MCF 10A (cell line): Measurements from ENCODE around the gene MTMR3. TPM values are rescaled to one million over a fixed set of nuclear protein-coding genes. Genes with fewer than 3 reads are reported as not detected.

Experiments
- BruUV-seq: library from RNA; stranded (reverse); fragments of 400-500 nt; replicated peaks from 2 replicates; lab custom pipeline; 2021; lab: Mats Ljungman, UMichigan
- CTCF ChIA-PET: fragments of 300-600 bp; sonication (Branson Sonifier 250); formaldehyde crosslinking; extraction: SDS; loops from one replicate; lab custom pipeline; 2021; ENCODE audit warnings: antibody characterized with exemption, inconsistent platforms; lab: Yijun Ruan, JAX
- POLR2A ChIA-PET: fragments of 300-600, 350-650 bp; sonication (Branson Sonifier 250); formaldehyde crosslinking; extraction: SDS; loops from one replicate; lab custom pipeline; 2020; ENCODE audit warnings: antibody characterized with exemption, inconsistent platforms; lab: Yijun Ruan, JAX
- DNase-seq: peaks from one replicate; pipeline ENCODE4 v3.0.0-alpha.2; 2018; ENCODE audit not compliant: unreplicated experiment
- H3K27ac Mint-ChIP-seq: one replicate; pipeline ENCODE4 v1.8.0; 2022; ENCODE audit warnings: mild to moderate bottlenecking, low read depth, mixed read lengths; ENCODE audit not compliant: unreplicated experiment
- H3K27me3 Mint-ChIP-seq: one replicate; pipeline ENCODE4 v1.8.0; 2022; ENCODE audit warnings: mixed read lengths; ENCODE audit not compliant: insufficient read depth, unreplicated experiment
- H3K36me3 Mint-ChIP-seq: one replicate; pipeline ENCODE4 v1.8.0; 2022; ENCODE audit warnings: mild to moderate bottlenecking, moderate library complexity, mixed read lengths; ENCODE audit not compliant: insufficient read depth, unreplicated experiment
- H3K4me1 Mint-ChIP-seq: one replicate; pipeline ENCODE4 v1.8.0; 2022; ENCODE audit warnings: mixed read lengths; ENCODE audit not compliant: insufficient read depth, unreplicated experiment
- H3K4me3 Mint-ChIP-seq: one replicate; pipeline ENCODE4 v1.8.0; 2022; ENCODE audit warnings: mild to moderate bottlenecking, moderate library complexity, mixed read lengths; ENCODE audit not compliant: unreplicated experiment
- H3K9me3 Mint-ChIP-seq: one replicate; pipeline ENCODE4 v1.8.0; 2022; ENCODE audit warnings: mixed read lengths; ENCODE audit not compliant: unreplicated experiment
- intact Hi-C: fragments of 100-400 bp; cut with micrococcal nuclease; formaldehyde crosslinking; loops from 2 replicates; pipeline ENCODE4 v1.14.1; 2022
- total RNA-seq: library from RNA; stranded (reverse); gene quantifications from 2 replicates; pipeline ENCODE4 v1.2.3, GENCODE V29; 2022
- TF ChIP-seq, protein P1 (sequence below): fragments of 200-600 bp; IDR thresholded peaks from one replicate; pipeline ENCODE4 v1.8.0; 2022; ENCODE audit warnings: antibody characterized with exemption, mild to moderate bottlenecking; ENCODE audit not compliant: unreplicated experiment

Gene MTMR3
- total RNA-seq, 1 experiment from 2014 or later, result 34.4 TPM

DNA sequence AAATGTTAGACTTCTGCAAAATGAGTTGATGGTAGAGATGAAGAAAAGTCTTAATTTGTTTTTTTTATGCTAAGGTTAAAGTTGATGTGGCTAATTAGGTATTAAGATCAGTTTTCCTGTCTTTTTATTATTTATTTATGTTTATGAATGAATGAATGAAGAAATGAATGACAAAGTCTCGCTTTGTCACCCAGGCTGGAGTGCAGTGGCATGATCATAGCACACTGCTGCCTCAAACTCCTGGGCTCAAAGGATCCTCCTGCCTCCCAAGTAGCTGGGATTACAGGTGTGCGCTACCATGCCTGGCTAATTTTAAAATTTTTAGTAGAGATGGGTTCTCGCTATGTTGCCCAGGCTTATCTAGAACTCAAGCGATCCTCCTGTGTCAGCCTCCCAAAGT is 29.2 kb downstream of the MTMR3 start:
- no TSS peak for BruUV-seq
- POLR2A ChIA-PET, result interaction anchor here (0.9 to 1.7 kb wide), 4 partner anchors 29 to 146 kb away, joined by 4 to 6 read pairs (median 4); partner anchors contain the start of genes MTMR3 and ZMAT5

GRCh38 chr22:29912605-29913398 is 29.8 kb downstream of the MTMR3 start:
- no peak overlapping the region for H3K4me3 Mint-ChIP-seq
- no peaks in the 10 kb centered on the region for H3K9me3 Mint-ChIP-seq
- BruUV-seq, result no TSS peak
- peaks cover 14% of the 10 kb centered on the region for H3K36me3 Mint-ChIP-seq
- intact Hi-C loops, result no loop called here
- no peaks in the 10 kb centered on the region for H3K27me3 Mint-ChIP-seq
- H3K4me1 Mint-ChIP-seq, result peaks cover 44% of the 10 kb centered on the region
- CTCF ChIA-PET, result interaction anchor here (0.7 kb wide), 1 partner anchor 45 kb away, joined by 4 read pairs; no protein-coding TSS in a partner anchor
- TF ChIP-seq, protein P1, sequence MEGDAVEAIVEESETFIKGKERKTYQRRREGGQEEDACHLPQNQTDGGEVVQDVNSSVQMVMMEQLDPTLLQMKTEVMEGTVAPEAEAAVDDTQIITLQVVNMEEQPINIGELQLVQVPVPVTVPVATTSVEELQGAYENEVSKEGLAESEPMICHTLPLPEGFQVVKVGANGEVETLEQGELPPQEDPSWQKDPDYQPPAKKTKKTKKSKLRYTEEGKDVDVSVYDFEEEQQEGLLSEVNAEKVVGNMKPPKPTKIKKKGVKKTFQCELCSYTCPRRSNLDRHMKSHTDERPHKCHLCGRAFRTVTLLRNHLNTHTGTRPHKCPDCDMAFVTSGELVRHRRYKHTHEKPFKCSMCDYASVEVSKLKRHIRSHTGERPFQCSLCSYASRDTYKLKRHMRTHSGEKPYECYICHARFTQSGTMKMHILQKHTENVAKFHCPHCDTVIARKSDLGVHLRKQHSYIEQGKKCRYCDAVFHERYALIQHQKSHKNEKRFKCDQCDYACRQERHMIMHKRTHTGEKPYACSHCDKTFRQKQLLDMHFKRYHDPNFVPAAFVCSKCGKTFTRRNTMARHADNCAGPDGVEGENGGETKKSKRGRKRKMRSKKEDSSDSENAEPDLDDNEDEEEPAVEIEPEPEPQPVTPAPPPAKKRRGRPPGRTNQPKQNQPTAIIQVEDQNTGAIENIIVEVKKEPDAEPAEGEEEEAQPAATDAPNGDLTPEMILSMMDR, result no peak
- H3K27ac Mint-ChIP-seq, result no peak overlapping the region
- no peak for DNase-seq
- POLR2A ChIA-PET, result interaction anchor here (1.2 to 1.7 kb wide), 3 partner anchors 30 to 146 kb away, joined by 4 to 6 read pairs (median 4); partner anchors contain the start of genes MTMR3 and ZMAT5

More for the DNA sequence above, 29.2 kb downstream of the MTMR3 start:
- TF ChIP-seq, protein P1, result no peak
- DNase-seq, result no peak
- CTCF ChIA-PET, result interaction anchor here (0.7 kb wide), 1 partner anchor 44 kb away, joined by 4 read pairs; no protein-coding TSS in a partner anchor
- Mint-ChIP-seq H3K27ac (no peak overlapping the region), H3K36me3 (peaks cover 14% of the 10 kb centered on the region), H3K9me3 (no peaks in the 10 kb centered on the region), H3K4me1 (peaks cover 48% of the 10 kb centered on the region), H3K4me3 (no peak overlapping the region), H3K27me3 (no peaks in the 10 kb centered on the region)
- intact Hi-C loops, result no loop called here

- H3K36me3 Mint-ChIP-seq, result peaks cover 14% of the 10 kb centered on the region
- BruUV-seq, result no TSS peak
- ChIA-PET POLR2A (interaction anchor here (0.6 kb wide), 1 partner anchor 74 kb away, joined by 4 read pairs; no protein-coding TSS in a partner anchor), CTCF (interaction anchor here (0.5 to 1.0 kb wide), 2 partner anchors 11 to 40 kb away, joined by 3 read pairs; no protein-coding TSS in a partner anchor)
- peak overlapping the region; percentile 35 for H3K27ac Mint-ChIP-seq
- intact Hi-C loops, result no loop called here
- TF ChIP-seq, protein P1, result no peak
- H3K4me1 Mint-ChIP-seq, result peaks cover 37% of the 10 kb centered on the region
- no peaks in the 10 kb centered on the region for H3K9me3 Mint-ChIP-seq
- DNase-seq, result peak; percentile 50
- H3K4me3 Mint-ChIP-seq, result no peak overlapping the region
- H3K27me3 Mint-ChIP-seq, result no peaks in the 10 kb centered on the region
Observed at GRCh38 chr22:29914165-29914564, 31.2 kb downstream of the MTMR3 start.

DNA sequence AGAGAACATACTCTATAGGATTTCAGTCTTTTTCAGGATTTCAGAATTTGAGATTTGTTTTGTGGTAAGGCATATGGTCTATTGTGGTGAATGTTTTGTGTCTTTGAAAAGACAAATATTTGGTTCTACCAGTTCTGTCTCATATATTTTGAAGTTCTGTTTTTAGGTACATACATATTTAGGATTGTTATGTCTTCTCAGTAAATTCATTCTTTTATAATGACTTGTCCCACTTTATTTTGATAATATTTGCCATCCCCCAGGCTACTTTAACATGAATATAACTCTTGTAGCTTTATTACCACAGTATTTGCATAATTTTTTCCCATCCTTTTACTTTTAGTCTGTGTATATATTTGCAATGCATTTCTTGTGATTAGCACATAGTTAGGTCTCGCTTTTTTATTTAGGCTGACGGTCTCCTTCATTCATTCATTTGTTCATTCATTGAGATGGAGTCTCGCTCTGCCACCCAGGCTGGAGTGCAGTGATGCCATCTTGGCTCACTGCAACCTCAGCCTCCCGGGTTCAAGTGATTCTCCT is 32.1 kb downstream of the MTMR3 start:
- H3K4me3 Mint-ChIP-seq, result no peak overlapping the region
- TF ChIP-seq, protein P1, result no peak
- H3K27me3 Mint-ChIP-seq, result no peaks in the 10 kb centered on the region
- H3K9me3 Mint-ChIP-seq, result no peaks in the 10 kb centered on the region
- BruUV-seq, result no TSS peak
- H3K27ac Mint-ChIP-seq, result peak overlapping the region; percentile 35
- peaks cover 37% of the 10 kb centered on the region for H3K4me1 Mint-ChIP-seq
- DNase-seq, result no peak
- POLR2A ChIA-PET, result interaction anchor here (1.0 kb wide), 1 partner anchor 58 kb away, joined by 3 read pairs; no protein-coding TSS in a partner anchor
- CTCF ChIA-PET, result no interaction called here
- peaks cover 14% of the 10 kb centered on the region for H3K36me3 Mint-ChIP-seq
- intact Hi-C loops, result no loop called here
